Bronchial epithelial cell (primary cell): ENCODE measurements around the gene TRABD. TPM values are rescaled to one million over a fixed set of nuclear protein-coding genes. Genes with fewer than 3 reads are reported as not detected.
"Not testable (repeated sequence)": the region's sequence is repeated elsewhere in the genome, so short reads cannot be mapped to it uniquely, and the experiment has no call there.

ENCODE experiments used
- DNase-seq: peaks from one replicate; pipeline ENCODE4 v3.0.0-alpha.2; 2010; ENCODE audit warnings: low read depth
- FAIRE-seq: peaks from 2 replicates; lab custom pipeline; 2011; peaks lifted over from hg19 to GRCh38; lab: Jason Lieb, UNC
- H3K27me3 ChIP-seq: 2 replicates; pipeline ENCODE4 v1.5.1; 2011; ENCODE audit warnings: low read length; ENCODE audit not compliant: control insufficient read depth, insufficient read depth
- H3K36me3 ChIP-seq: 2 replicates; pipeline ENCODE4 v1.5.1; 2011; ENCODE audit warnings: low read length; ENCODE audit not compliant: control insufficient read depth, insufficient read depth
- H3K4me3 ChIP-seq: 2 replicates; pipeline ENCODE4 v1.5.1; 2011; ENCODE audit warnings: mild to moderate bottlenecking, low read depth, low read length, control low read depth
- CTCF ChIP-seq: IDR thresholded peaks from 2 replicates; pipeline ENCODE4 v1.5.1; 2011; ENCODE audit warnings: mild to moderate bottlenecking, moderate library complexity, low read length, control low read depth, inconsistent platforms; ENCODE audit not compliant: insufficient read depth, severe bottlenecking
- total RNA-seq: library from RNA; depleted of rRNA; stranded (reverse); fragments of >200 nt; gene quantifications from 2 replicates; pipeline ENCODE4 v1.2.1, GENCODE V29; 2014

Gene TRABD
- total RNA-seq, 1 donor from 2014 or later = 43.7 TPM

- peaks cover 12% of the 10 kb centered on the region for H3K36me3 ChIP-seq
- no peak for FAIRE-seq
- TF ChIP-seq CTCF = no peak
- no peak overlapping the region for H3K4me3 ChIP-seq
- no peak for DNase-seq
- H3K27me3 ChIP-seq = no peaks in the 10 kb centered on the region
Measured at GRCh38 chr22:50203288-50203687, 17.6 kb downstream of the TRABD start.

- no peaks in the 10 kb centered on the region for H3K27me3 ChIP-seq
- no peak for FAIRE-seq
- TF ChIP-seq CTCF = no peak
- no peak for DNase-seq
- H3K4me3 ChIP-seq = no peak overlapping the region
- peaks cover 14% of the 10 kb centered on the region for H3K36me3 ChIP-seq
Measured at GRCh38 chr22:50204571-50204970, 18.9 kb downstream of the TRABD start.

GRCh38 chr22:50204998-50205397 lies 19.3 kb downstream of the TRABD start:
- not testable (repeated sequence) for H3K27me3 ChIP-seq, H3K4me3 ChIP-seq, DNase-seq
- peaks cover 15% of the 10 kb centered on the region for H3K36me3 ChIP-seq
- FAIRE-seq = peak; percentile 68

GRCh38 chr22:50205781-50206569 lies 20.3 kb downstream of the TRABD start:
- FAIRE-seq = no peak
- Histone ChIP-seq H3K4me3 (no peak overlapping the region), H3K27me3 (no peaks in the 10 kb centered on the region), H3K36me3 (peaks cover 23% of the 10 kb centered on the region)
- no peak for DNase-seq
- TF ChIP-seq CTCF = no peak

GRCh38 chr22:50206599-50206998 lies 20.9 kb downstream of the TRABD start:
- TF ChIP-seq CTCF = peak; percentile 45
- DNase-seq (no peak), FAIRE-seq (no peak)
- Histone ChIP-seq H3K36me3 (peaks cover 25% of the 10 kb centered on the region), H3K27me3 (no peaks in the 10 kb centered on the region), H3K4me3 (no peak overlapping the region)

- no peak overlapping the region for H3K4me3 ChIP-seq
- peaks cover 28% of the 10 kb centered on the region for H3K36me3 ChIP-seq
- no peaks in the 10 kb centered on the region for H3K27me3 ChIP-seq
- DNase-seq (no peak), FAIRE-seq (no peak)
- TF ChIP-seq CTCF = no peak
Measured at GRCh38 chr22:50207383-50208140, 21.8 kb downstream of the TRABD start.
